HepG2 (cell line): ENCODE results near the gene CDC26. TPM values are rescaled to one million over a fixed set of nuclear protein-coding genes. Genes with fewer than 3 reads are reported as not detected.

ENCODE experiments used
- ATAC-seq: fragments of 200-7000 bp; cut with Tn5 transposase; 3 replicates; pipeline ENCODE4 v1.9.1; 2020; ENCODE audit warnings: mild to moderate bottlenecking, moderate library complexity
- BruUV-seq: library from RNA; stranded (reverse); fragments of 400-500 nt; replicated peaks from 2 replicates; lab custom pipeline; 2021; lab: Mats Ljungman, UMichigan
- CTCF ChIA-PET: fragments of 300-600 bp; formaldehyde crosslinking; extraction: SDS; loops from one replicate; lab custom pipeline; 2021; ENCODE audit warnings: low total read pairs, inconsistent platforms, low intra/inter-chr PET ratio; lab: Yijun Ruan, JAX
- POLR2A ChIA-PET: fragments of 350-600 bp; sonication (Branson Sonifier 250); formaldehyde crosslinking; loops from one replicate; lab custom pipeline; 2020; ENCODE audit warnings: antibody characterized with exemption, inconsistent platforms; lab: Yijun Ruan, JAX
- DNase-seq: peaks from one replicate; pipeline ENCODE4 v3.0.0-alpha.2; 2015; ENCODE audit warnings: low spot score
- FAIRE-seq: peaks from 3 replicates; lab custom pipeline; 2011; peaks lifted over from hg19 to GRCh38; lab: Jason Lieb, UNC
- H2AFZ ChIP-seq: one replicate; pipeline ENCODE4 v1.6.1; 2011; ENCODE audit warnings: low read length, inconsistent platforms
- H3K27ac ChIP-seq: fragments of 300-600 bp; 3 replicates; pipeline ENCODE4 v1.8.0; 2011; ENCODE audit warnings: mixed run types, mild to moderate bottlenecking, mixed read lengths, low read length, inconsistent platforms; ENCODE audit not compliant: insufficient read depth; ENCODE audit errors: extremely low read length
- H3K27me3 ChIP-seq, 2 experiments: fragments of 200-600 bp in 1 of 2; 2 replicates in 1 of 2; 3 replicates in 1 of 2; pipeline versions ENCODE4 v1.6.0 to v1.8.0; 2011; ENCODE audit warnings: low read length in 2 of 2, mild to moderate bottlenecking in 2 of 2, moderate library complexity in 2 of 2, inconsistent platforms in 1 of 2; ENCODE audit not compliant: insufficient read depth in 2 of 2, control insufficient read depth in 1 of 2
- H3K36me3 ChIP-seq, 2 experiments: fragments of 200-600 bp in 1 of 2; replicated peaks in 1 of 2; 2 replicates in 1 of 2; 3 replicates in 1 of 2; pipeline versions ENCODE4 v1.5.1 to v1.8.0; 2011; ENCODE audit warnings: low read length in 2 of 2, inconsistent platforms in 1 of 2; ENCODE audit not compliant: insufficient read depth in 2 of 2, control insufficient read depth in 1 of 2
- H3K4me1 ChIP-seq: 2 replicates; pipeline ENCODE4 v1.5.1; 2012; ENCODE audit warnings: low read length, inconsistent platforms; ENCODE audit not compliant: insufficient read depth
- H3K4me2 ChIP-seq: 2 replicates; pipeline ENCODE4 v1.6.0; 2011; ENCODE audit warnings: low read depth, low read length, inconsistent platforms
- H3K4me3 ChIP-seq, 3 experiments: fragments of 200-600 bp in 1 of 3; sonication (generic), shearing (Covaris generic) in 1 of 3; replicated peaks in 1 of 3; 2 replicates each; pipeline ENCODE4 v1.5.1; 2011 to 2016; ENCODE audit warnings: low read length in 3 of 3, inconsistent platforms in 2 of 3, low read depth in 2 of 3, mild to moderate bottlenecking in 2 of 3, control low read depth in 1 of 3, mixed read lengths in 1 of 3; ENCODE audit not compliant: insufficient read depth in 1 of 3
- H3K79me2 ChIP-seq: one replicate; pipeline ENCODE4 v1.6.1; 2011; ENCODE audit warnings: low read length, inconsistent platforms; ENCODE audit not compliant: insufficient read depth
- H3K9ac ChIP-seq: 2 replicates; pipeline ENCODE4 v1.6.0; 2011; ENCODE audit warnings: mild to moderate bottlenecking, low read depth, low read length, inconsistent platforms; ENCODE audit not compliant: insufficient read depth
- H3K9me3 ChIP-seq: 2 replicates; pipeline ENCODE4 v1.5.1; 2012; ENCODE audit warnings: mild to moderate bottlenecking, low read length
- H4K20me1 ChIP-seq: 2 replicates; pipeline ENCODE4 v1.6.0; 2011; ENCODE audit warnings: inconsistent platforms, mild to moderate bottlenecking, low read length, moderate library complexity; ENCODE audit not compliant: insufficient read depth
- ATM ChIP-seq: fragments of 450-650 bp; IDR thresholded peaks from 2 replicates; pipeline ENCODE4 v1.7.1; 2017; ENCODE audit warnings: mild to moderate bottlenecking, borderline replicate concordance
- CBX5 ChIP-seq: sonication (generic); formaldehyde crosslinking; IDR thresholded peaks from 2 replicates; pipeline ENCODE4 v1.4.0; 2020; ENCODE audit warnings: missing genetic modification reagents, borderline replicate concordance
- DR1 ChIP-seq: sonication (generic); formaldehyde crosslinking; IDR thresholded peaks from 2 replicates; pipeline ENCODE4 v1.8.0; 2021; ENCODE audit warnings: mild to moderate bottlenecking, missing genetic modification reagents, inconsistent platforms
- GPN1 ChIP-seq: sonication (generic); formaldehyde crosslinking; IDR thresholded peaks from 2 replicates; pipeline ENCODE4 v1.5.1; 2020; ENCODE audit warnings: missing genetic modification reagents, borderline replicate concordance
- JUN ChIP-seq: sonication (generic); formaldehyde crosslinking; IDR thresholded peaks from 2 replicates; pipeline ENCODE4 v1.4.0; 2020; ENCODE audit warnings: mild to moderate bottlenecking, missing genetic modification reagents
- KDM3A ChIP-seq: IDR thresholded peaks from 2 replicates; pipeline ENCODE4 v1.6.1; 2018; ENCODE audit warnings: low read depth, missing compliant biosample characterization
- NBN ChIP-seq: fragments of 450-650 bp; conservative IDR thresholded peaks from 2 replicates; pipeline ENCODE4 v1.6.1; 2017
- RAD51 ChIP-seq: fragments of 450-650 bp; IDR thresholded peaks from 2 replicates; pipeline ENCODE4 v1.6.1; 2016; ENCODE audit warnings: borderline replicate concordance
- TSC22D2 ChIP-seq: sonication (generic); formaldehyde crosslinking; IDR thresholded peaks from 2 replicates; pipeline ENCODE4 v1.5.1; 2020; ENCODE audit warnings: missing genetic modification reagents, mild to moderate bottlenecking, borderline replicate concordance
- ZBTB8A ChIP-seq: sonication (generic); formaldehyde crosslinking; IDR thresholded peaks from 2 replicates; pipeline ENCODE4 v1.4.0; 2020; ENCODE audit warnings: mild to moderate bottlenecking, low read depth, missing genetic modification reagents, borderline replicate concordance
- ZC3H4 ChIP-seq: sonication (generic); formaldehyde crosslinking; IDR thresholded peaks from 2 replicates; pipeline ENCODE4 v1.4.0; 2020; ENCODE audit warnings: missing genetic modification reagents, borderline replicate concordance
- ZFP1 ChIP-seq: IDR thresholded peaks from 2 replicates; pipeline ENCODE4 v1.6.1; 2016
- ZFP41 ChIP-seq: sonication (generic); formaldehyde crosslinking; IDR thresholded peaks from 2 replicates; pipeline ENCODE4 v1.4.0; 2020; ENCODE audit warnings: mild to moderate bottlenecking, missing genetic modification reagents, borderline replicate concordance
- ZFYVE20 ChIP-seq: sonication (generic); formaldehyde crosslinking; IDR thresholded peaks from 2 replicates; pipeline ENCODE4 v1.8.0; 2023; ENCODE audit warnings: low read depth, mild to moderate bottlenecking, moderate library complexity, missing genetic modification reagents, borderline replicate concordance
- ZNF207 ChIP-seq: fragments of 450-650 bp; IDR thresholded peaks from 2 replicates; pipeline ENCODE4 v1.6.1; 2016; ENCODE audit warnings: antibody characterized with exemption, borderline replicate concordance
- ZNF260 ChIP-seq: sonication (generic); formaldehyde crosslinking; IDR thresholded peaks from 2 replicates; pipeline ENCODE4 v1.4.0; 2020; ENCODE audit warnings: missing genetic modification reagents, low read depth, mild to moderate bottlenecking, borderline replicate concordance
- ZNF572 ChIP-seq: sonication (generic); formaldehyde crosslinking; IDR thresholded peaks from 2 replicates; pipeline ENCODE4 v1.5.1; 2020; ENCODE audit warnings: mild to moderate bottlenecking, missing genetic modification reagents
- ZNF709 ChIP-seq: sonication (generic); formaldehyde crosslinking; IDR thresholded peaks from 2 replicates; pipeline ENCODE4 v1.5.0; 2020; ENCODE audit warnings: mild to moderate bottlenecking, missing genetic modification reagents
- ZNF772 ChIP-seq: sonication (generic); formaldehyde crosslinking; IDR thresholded peaks from 2 replicates; pipeline ENCODE4 v1.5.0; 2020; ENCODE audit warnings: mild to moderate bottlenecking, missing genetic modification reagents
- WGBS: methylation state at CpG from one replicate; pipeline ENCODE4 v1.1.6; 2017; ENCODE audit warnings: low lambda C conversion rate; 5-methylcytosine and 5-hydroxymethylcytosine counted together
- in situ Hi-C: cut with HindIII; loops from 2 replicates; pipeline ENCODE4 v1.10.0; 2017; ENCODE audit warnings: low pct_unique_long_range_greater_than_20kb; ENCODE audit not compliant: extremely low pct_ligation_motif_present
- intact Hi-C: fragments of 100-400 bp; cut with micrococcal nuclease; formaldehyde crosslinking; loops from one replicate; pipeline ENCODE4 v1.10.0; 2022; ENCODE audit not compliant: unreplicated experiment
- polyA plus RNA-seq, 8 experiments: library from polyadenylated mRNA; depleted of rRNA in 3 of 8; stranded (reverse) in 7 of 8; unstranded in 1 of 8; fragments of >200 nt; fragmentation: Illumina TruSeq in 4 of 8; extraction: Trizol in 4 of 8; gene quantifications; 2 replicates each; pipeline versions ENCODE4 v1.2.1 to v1.2.3, GENCODE V29; 2011 to 2016; ENCODE audit warnings: low read depth in 4 of 8, missing spikeins in 1 of 8, mixed read lengths in 1 of 8; ENCODE audit not compliant: insufficient read depth in 1 of 8
- total RNA-seq, 5 experiments: library from RNA; depleted of rRNA; stranded (reverse); fragments of >200 nt; fragmentation: Illumina TruSeq; extraction: Trizol; gene quantifications; 2 replicates each; pipeline ENCODE4 v1.2.3, GENCODE V29; 2016; ENCODE audit warnings: low read depth in 1 of 5
- TF ChIP-seq, protein P1 (sequence below): sonication (generic); formaldehyde crosslinking; IDR thresholded peaks from 2 replicates; pipeline ENCODE4 v1.5.0; 2020; ENCODE audit warnings: mild to moderate bottlenecking, missing genetic modification reagents

Gene CDC26
- total and polyA plus RNA-seq, 2 of the 13 experiments (the other 11 are each of a cell fraction or from before 2014, with no cell fraction given): 26.6 to 57.9 TPM

GRCh38 chr9:113322671-113323070 lies 47.3 kb upstream of the CDC26 start:
- TF ChIP-seq ZNF260 (CRISPR knock-in tag) (no peak), ZFP1 (CRISPR knock-in tag) (no peak), ZC3H4 (CRISPR knock-in tag) (no peak), ZBTB8A (CRISPR knock-in tag) (no peak), ZNF772 (no peak)
- intact Hi-C loops (no loop called here), in situ Hi-C loops (no loop called here)
- DNase-seq: no peak
- ChIA-PET POLR2A (interaction anchor here (1.1 kb wide), 1 partner anchor 17 kb away, joined by 3 read pairs; no protein-coding TSS in a partner anchor), CTCF (no interaction called here)
- no peak overlapping the region for H3K4me2 ChIP-seq
- H3K9ac ChIP-seq: no peak overlapping the region
- 48% methylated on average over 6 of the region's 6 CpGs for WGBS
- H3K4me1 ChIP-seq: no peaks in the 10 kb centered on the region
- no peaks in the 10 kb centered on the region for H4K20me1 ChIP-seq
- no peak overlapping the region for H3K4me3 ChIP-seq
- H3K36me3 ChIP-seq: no peaks in the 10 kb centered on the region
- H3K27ac ChIP-seq: no peak overlapping the region
- H3K27me3 ChIP-seq: no peaks in the 10 kb centered on the region
- no TSS peak for BruUV-seq
- ATAC-seq: no peak
- no peak for FAIRE-seq
- no peaks in the 10 kb centered on the region for H3K79me2 ChIP-seq
- H2AFZ ChIP-seq: no peak overlapping the region
- H3K9me3 ChIP-seq: no peaks in the 10 kb centered on the region

- FAIRE-seq: no peak
- in situ Hi-C loops: no loop called here
- no TSS peak for BruUV-seq
- Histone ChIP-seq H3K4me1 (no peaks in the 10 kb centered on the region), H3K27me3 (no peaks in the 10 kb centered on the region), H3K9ac (no peak overlapping the region), H3K27ac (no peak overlapping the region), H3K4me2 (no peak overlapping the region), H2AFZ (no peak overlapping the region), H3K36me3 (no peaks in the 10 kb centered on the region), H3K79me2 (no peaks in the 10 kb centered on the region), H4K20me1 (no peaks in the 10 kb centered on the region), H3K9me3 (no peaks in the 10 kb centered on the region), H3K4me3 (no peak overlapping the region)
- 87% methylated on average over 3 of the region's 3 CpGs for WGBS
- POLR2A ChIA-PET: no interaction called here
- CTCF ChIA-PET: no interaction called here
- intact Hi-C loops: no loop called here
- ATAC-seq: no peak
- no peak for DNase-seq
- TF ChIP-seq ATM (no peak), ZFP41 (CRISPR knock-in tag) (no peak), RAD51 (no peak), GPN1 (no peak), JUN (no peak), NBN (no peak), TSC22D2 (CRISPR knock-in tag) (no peak), CBX5 (no peak), ZFYVE20 (no peak), ZNF572 (CRISPR knock-in tag) (no peak), ZNF709 (CRISPR knock-in tag) (no peak), KDM3A (CRISPR knock-in tag) (no peak), DR1 (no peak), ZNF207 (no peak)
- TF ChIP-seq, protein P1, sequence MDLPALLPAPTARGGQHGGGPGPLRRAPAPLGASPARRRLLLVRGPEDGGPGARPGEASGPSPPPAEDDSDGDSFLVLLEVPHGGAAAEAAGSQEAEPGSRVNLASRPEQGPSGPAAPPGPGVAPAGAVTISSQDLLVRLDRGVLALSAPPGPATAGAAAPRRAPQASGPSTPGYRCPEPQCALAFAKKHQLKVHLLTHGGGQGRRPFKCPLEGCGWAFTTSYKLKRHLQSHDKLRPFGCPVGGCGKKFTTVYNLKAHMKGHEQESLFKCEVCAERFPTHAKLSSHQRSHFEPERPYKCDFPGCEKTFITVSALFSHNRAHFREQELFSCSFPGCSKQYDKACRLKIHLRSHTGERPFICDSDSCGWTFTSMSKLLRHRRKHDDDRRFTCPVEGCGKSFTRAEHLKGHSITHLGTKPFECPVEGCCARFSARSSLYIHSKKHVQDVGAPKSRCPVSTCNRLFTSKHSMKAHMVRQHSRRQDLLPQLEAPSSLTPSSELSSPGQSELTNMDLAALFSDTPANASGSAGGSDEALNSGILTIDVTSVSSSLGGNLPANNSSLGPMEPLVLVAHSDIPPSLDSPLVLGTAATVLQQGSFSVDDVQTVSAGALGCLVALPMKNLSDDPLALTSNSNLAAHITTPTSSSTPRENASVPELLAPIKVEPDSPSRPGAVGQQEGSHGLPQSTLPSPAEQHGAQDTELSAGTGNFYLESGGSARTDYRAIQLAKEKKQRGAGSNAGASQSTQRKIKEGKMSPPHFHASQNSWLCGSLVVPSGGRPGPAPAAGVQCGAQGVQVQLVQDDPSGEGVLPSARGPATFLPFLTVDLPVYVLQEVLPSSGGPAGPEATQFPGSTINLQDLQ (CRISPR knock-in tag): no peak
Measured at GRCh38 chr9:113320051-113320450, 44.7 kb upstream of the CDC26 start.
